ENCODE data around the gene RNF157. TPM values are rescaled to one million over a fixed set of nuclear protein-coding genes. Genes with fewer than 3 reads are reported as not detected.

The RNF157 gene
- total RNA-seq, 1 experiment from 2014 or later = 4.0 TPM

GRCh38 chr17:76150712-76151622, 89.3 kb downstream of the RNF157 start:
- in situ Hi-C loops (cut with HindIII; ENCODE audit: low pct_unique_long_range_greater_than_20kb, low sequenced_read_pairs) (no loop called here), intact Hi-C loops (cut with micrococcal nuclease; ENCODE audit: unreplicated experiment) (no loop called here)
- Histone ChIP-seq H3K27me3 (ENCODE audit: control insufficient read depth, insufficient read depth, low read length) (no peaks in the 10 kb centered on the region), H3K4me1 (ENCODE audit: control insufficient read depth, insufficient read depth, low read length) (no peaks in the 10 kb centered on the region), H3K9me3 (ENCODE audit: control insufficient read depth, insufficient read depth, low read depth, low read length) (no peaks in the 10 kb centered on the region), H3K27ac (ENCODE audit: low read length) (no peak overlapping the region), H3K36me3 (ENCODE audit: control insufficient read depth, insufficient read depth, low read length) (no peaks in the 10 kb centered on the region), H3K4me3 (ENCODE audit: low read depth in 2 of 2, low read length in 2 of 2) (no peak overlapping the region)
- no peak for TF ChIP-seq POLR2AphosphoS5 (IDR thresholded peaks at IDR 0.05; ENCODE audit: low read depth, low read length)
- no peak for TF ChIP-seq TCF7L2 (IDR thresholded peaks at IDR 0.05; ENCODE audit: low read depth, low read length)
- no peak for TF ChIP-seq REST (IDR thresholded peaks at IDR 0.05; ENCODE audit: insufficient read depth in 1 of 2, low read depth in 2 of 2, low read length in 1 of 2)
- TF ChIP-seq, protein P1, sequence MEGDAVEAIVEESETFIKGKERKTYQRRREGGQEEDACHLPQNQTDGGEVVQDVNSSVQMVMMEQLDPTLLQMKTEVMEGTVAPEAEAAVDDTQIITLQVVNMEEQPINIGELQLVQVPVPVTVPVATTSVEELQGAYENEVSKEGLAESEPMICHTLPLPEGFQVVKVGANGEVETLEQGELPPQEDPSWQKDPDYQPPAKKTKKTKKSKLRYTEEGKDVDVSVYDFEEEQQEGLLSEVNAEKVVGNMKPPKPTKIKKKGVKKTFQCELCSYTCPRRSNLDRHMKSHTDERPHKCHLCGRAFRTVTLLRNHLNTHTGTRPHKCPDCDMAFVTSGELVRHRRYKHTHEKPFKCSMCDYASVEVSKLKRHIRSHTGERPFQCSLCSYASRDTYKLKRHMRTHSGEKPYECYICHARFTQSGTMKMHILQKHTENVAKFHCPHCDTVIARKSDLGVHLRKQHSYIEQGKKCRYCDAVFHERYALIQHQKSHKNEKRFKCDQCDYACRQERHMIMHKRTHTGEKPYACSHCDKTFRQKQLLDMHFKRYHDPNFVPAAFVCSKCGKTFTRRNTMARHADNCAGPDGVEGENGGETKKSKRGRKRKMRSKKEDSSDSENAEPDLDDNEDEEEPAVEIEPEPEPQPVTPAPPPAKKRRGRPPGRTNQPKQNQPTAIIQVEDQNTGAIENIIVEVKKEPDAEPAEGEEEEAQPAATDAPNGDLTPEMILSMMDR (IDR thresholded peaks at IDR 0.05) = no peak
- no peak for TF ChIP-seq SIN3A (IDR thresholded peaks at IDR 0.05; ENCODE audit: borderline replicate concordance, insufficient read depth, low read depth, low read length)
- ATAC-seq = no peak
- ChIA-PET POLR2A (interaction anchor here (0.6 kb wide), 1 partner anchor 47 kb away, joined by 3 read pairs; the partner anchor contains the start of gene EXOC7), CTCF (interaction anchor here (0.6 to 1.2 kb wide), 3 partner anchors 26 to 214 kb away, joined by 3 to 8 read pairs (median 4); no protein-coding TSS in a partner anchor)
- BruUV-seq (replicated peaks) = no TSS peak
- DNase-seq (ENCODE audit: low read depth, low spot score) = no peak

- POLR2A ChIA-PET = no interaction called here
- no peaks in the 10 kb centered on the region for H3K9me3 ChIP-seq (ENCODE audit: control insufficient read depth, insufficient read depth, low read depth, low read length)
- ATAC-seq (no peak), DNase-seq (ENCODE audit: low read depth, low spot score) (no peak)
- H3K36me3 ChIP-seq (ENCODE audit: control insufficient read depth, insufficient read depth, low read length) = no peaks in the 10 kb centered on the region
- CTCF ChIA-PET = no interaction called here
- no peak overlapping the region for H3K27ac ChIP-seq (ENCODE audit: low read length)
- intact Hi-C loops (cut with micrococcal nuclease; ENCODE audit: unreplicated experiment) = no loop called here
- H3K4me1 ChIP-seq (ENCODE audit: control insufficient read depth, insufficient read depth, low read length) = no peaks in the 10 kb centered on the region
- BruUV-seq (replicated peaks) = no TSS peak
- in situ Hi-C loops (cut with HindIII; ENCODE audit: low pct_unique_long_range_greater_than_20kb, low sequenced_read_pairs) = no loop called here
- no peaks in the 10 kb centered on the region for H3K27me3 ChIP-seq (ENCODE audit: control insufficient read depth, insufficient read depth, low read length)
- H3K4me3 ChIP-seq (ENCODE audit: low read depth in 2 of 2, low read length in 2 of 2) = no peak overlapping the region
- no peak for TF ChIP-seq SIN3A (IDR thresholded peaks at IDR 0.05; ENCODE audit: borderline replicate concordance, insufficient read depth, low read depth, low read length)
These were observed 91.1 kb downstream of the RNF157 start for GRCh38 chr17:76149214-76149613.

GRCh38 chr17:76148015-76148326, 92.3 kb downstream of the RNF157 start:
- Histone ChIP-seq H3K27ac (ENCODE audit: low read length) (no peak overlapping the region), H3K9me3 (ENCODE audit: control insufficient read depth, insufficient read depth, low read depth, low read length) (no peaks in the 10 kb centered on the region), H3K36me3 (ENCODE audit: control insufficient read depth, insufficient read depth, low read length) (no peaks in the 10 kb centered on the region), H3K27me3 (ENCODE audit: control insufficient read depth, insufficient read depth, low read length) (no peaks in the 10 kb centered on the region), H3K4me1 (ENCODE audit: control insufficient read depth, insufficient read depth, low read length) (no peaks in the 10 kb centered on the region), H3K4me3 (ENCODE audit: low read depth in 2 of 2, low read length in 2 of 2) (no peak overlapping the region)
- in situ Hi-C loops (cut with HindIII; ENCODE audit: low pct_unique_long_range_greater_than_20kb, low sequenced_read_pairs) (no loop called here), intact Hi-C loops (cut with micrococcal nuclease; ENCODE audit: unreplicated experiment) (no loop called here)
- TF ChIP-seq POLR2AphosphoS5 (IDR thresholded peaks at IDR 0.05; ENCODE audit: low read depth, low read length) (no peak), SIN3A (IDR thresholded peaks at IDR 0.05; ENCODE audit: borderline replicate concordance, insufficient read depth, low read depth, low read length) (no peak), REST (IDR thresholded peaks at IDR 0.05; ENCODE audit: insufficient read depth in 1 of 2, low read depth in 2 of 2, low read length in 1 of 2) (no peak), TCF7L2 (IDR thresholded peaks at IDR 0.05; ENCODE audit: low read depth, low read length) (no peak)
- TF ChIP-seq, protein P1 (IDR thresholded peaks at IDR 0.05) = no peak
- DNase-seq (ENCODE audit: low read depth, low spot score) (no peak), ATAC-seq (no peak)
- ChIA-PET CTCF (interaction anchor here (0.7 kb wide), 3 partner anchors 10 to 62 kb away, joined by 7 read pairs; no protein-coding TSS in a partner anchor), POLR2A (no interaction called here)
- no TSS peak for BruUV-seq (replicated peaks)

Data from Panc1 (cell line).